Trophoblast cell (in vitro differentiated cells and primary cell): ENCODE results near the gene FAM174B.
A peak's percentile ranks its signal among the peaks of the same experiment; 100 is the strongest.

Experiments
- DNase-seq, 2 donors: peaks; one replicate each; pipeline ENCODE4 v3.0.0-alpha.2; 2016
- H2AFZ ChIP-seq: 2 replicates; pipeline ENCODE4 v1.6.1; 2013; ENCODE audit warnings: low read length, moderate library complexity, mild to moderate bottlenecking; ENCODE audit not compliant: insufficient read depth, poor library complexity
- H2AK5ac ChIP-seq: 2 replicates; pipeline ENCODE4 v1.6.1; 2013; ENCODE audit warnings: mild to moderate bottlenecking, low read length
- H2BK120ac ChIP-seq: 2 replicates; pipeline ENCODE4 v1.6.1; 2013; ENCODE audit warnings: low read length, mild to moderate bottlenecking, moderate library complexity; ENCODE audit not compliant: insufficient read depth, poor library complexity
- H2BK12ac ChIP-seq: 2 replicates; pipeline ENCODE4 v1.6.1; 2013; ENCODE audit warnings: mild to moderate bottlenecking, low read length, moderate library complexity
- H2BK5ac ChIP-seq: 2 replicates; pipeline ENCODE4 v1.6.1; 2013; ENCODE audit warnings: low read length, low read depth, moderate library complexity, mild to moderate bottlenecking; ENCODE audit not compliant: poor library complexity
- H3K14ac ChIP-seq: 2 replicates; pipeline ENCODE4 v1.6.1; 2013; ENCODE audit warnings: mild to moderate bottlenecking, low read length
- H3K18ac ChIP-seq: 2 replicates; pipeline ENCODE4 v1.6.1; 2013; ENCODE audit warnings: mild to moderate bottlenecking, low read length
- H3K23ac ChIP-seq: 2 replicates; pipeline ENCODE4 v1.6.1; 2013; ENCODE audit warnings: low read length
- H3K27ac ChIP-seq: 2 replicates; pipeline ENCODE4 v1.5.1; 2013; ENCODE audit warnings: low read depth, mild to moderate bottlenecking, inconsistent platforms, low read length, moderate library complexity
- H3K27me3 ChIP-seq: 2 replicates; pipeline ENCODE4 v1.6.1; 2013; ENCODE audit warnings: inconsistent platforms, mild to moderate bottlenecking, low read length, moderate library complexity; ENCODE audit not compliant: insufficient read depth
- H3K36me3 ChIP-seq, 2 experiments: 1 replicate in 1 of 2; 2 replicates in 1 of 2; pipeline ENCODE4 v1.6.1; 2013; ENCODE audit warnings: low read length in 2 of 2, mild to moderate bottlenecking in 2 of 2, moderate library complexity in 1 of 2; ENCODE audit not compliant: insufficient read depth in 2 of 2, control insufficient read depth in 1 of 2
- H3K4ac ChIP-seq: 2 replicates; pipeline ENCODE4 v1.6.1; 2013; ENCODE audit warnings: low read depth, mild to moderate bottlenecking, low read length, moderate library complexity
- H3K4me1 ChIP-seq, 2 experiments: 1 replicate in 1 of 2; 2 replicates in 1 of 2; pipeline ENCODE4 v1.6.1; 2013; ENCODE audit warnings: low read length in 2 of 2, mild to moderate bottlenecking in 2 of 2, moderate library complexity in 1 of 2; ENCODE audit not compliant: insufficient read depth in 2 of 2, control insufficient read depth in 1 of 2
- H3K4me2 ChIP-seq: 2 replicates; pipeline ENCODE4 v1.6.1; 2013; ENCODE audit warnings: inconsistent platforms, mild to moderate bottlenecking, low read length, moderate library complexity
- H3K4me3 ChIP-seq: 2 replicates; pipeline ENCODE4 v1.5.1; 2013; ENCODE audit warnings: mild to moderate bottlenecking, low read depth, low read length, inconsistent platforms
- H3K79me1 ChIP-seq: one replicate; pipeline ENCODE4 v1.6.1; 2013; ENCODE audit warnings: low read length
- H3K79me2 ChIP-seq: 2 replicates; pipeline ENCODE4 v1.6.1; 2013; ENCODE audit warnings: low read length, mild to moderate bottlenecking; ENCODE audit not compliant: control insufficient read depth, insufficient read depth, poor library complexity
- H3K9ac ChIP-seq: 2 replicates; pipeline ENCODE4 v1.6.1; 2013; ENCODE audit warnings: mild to moderate bottlenecking, low read length
- H3K9me3 ChIP-seq: 2 replicates; pipeline ENCODE4 v1.6.1; 2013; ENCODE audit warnings: low read depth, mild to moderate bottlenecking, control low read depth, inconsistent platforms, low read length; ENCODE audit not compliant: insufficient read depth
- H4K12ac ChIP-seq: 2 replicates; pipeline ENCODE4 v1.6.1; 2013; ENCODE audit warnings: low read depth, mild to moderate bottlenecking, low read length, moderate library complexity
- H4K8ac ChIP-seq: 2 replicates; pipeline ENCODE4 v1.6.1; 2013; ENCODE audit warnings: low read depth, mild to moderate bottlenecking, low read length, moderate library complexity
- H4K91ac ChIP-seq: one replicate; pipeline ENCODE4 v1.6.1; 2013; ENCODE audit warnings: low read depth, mild to moderate bottlenecking, low read length, moderate library complexity
- WGBS: extraction: QIAGEN DNeasy Blood & Tissue Kit; methylation state at CpG from one replicate; pipeline ENCODE4 v1.1.7; 2013; ENCODE audit warnings: missing lambda C conversion rate; ENCODE audit not compliant: insufficient read length, insufficient coverage; ENCODE audit errors: extremely low coverage; 5-methylcytosine and 5-hydroxymethylcytosine counted together

Gene FAM174B

DNA sequence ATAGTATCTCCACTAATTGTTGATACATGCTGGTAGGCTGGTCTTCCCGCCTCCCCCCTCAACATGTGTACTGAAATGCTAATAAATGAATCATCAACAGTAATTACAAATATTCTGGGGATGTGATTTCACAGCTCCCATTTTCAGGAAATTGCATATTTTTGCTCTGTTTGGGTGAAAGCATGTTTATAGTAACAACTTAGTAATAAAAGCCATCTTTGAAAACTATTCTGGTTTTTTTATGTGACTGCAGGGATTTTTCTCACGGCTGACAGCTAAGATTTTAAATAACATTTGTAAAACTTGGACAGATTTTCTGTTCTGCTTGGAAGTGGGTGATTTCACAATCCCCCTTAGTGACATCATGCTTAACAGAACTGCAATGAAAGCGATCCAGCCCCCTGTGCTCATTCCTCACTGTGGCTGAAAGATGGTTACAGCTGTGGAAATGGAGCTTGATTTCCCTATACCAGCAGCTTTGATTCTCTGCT, 25.6 kb upstream of the FAM174B start:
- H4K12ac ChIP-seq: no peak overlapping the region
- no peak overlapping the region for H3K23ac ChIP-seq
- no peak overlapping the region for H2BK5ac ChIP-seq
- H3K36me3 ChIP-seq: no peaks in the 10 kb centered on the region
- H3K9ac ChIP-seq: no peak overlapping the region
- no peak overlapping the region for H2AK5ac ChIP-seq
- no peak overlapping the region for H2BK12ac ChIP-seq
- H3K4ac ChIP-seq: no peak overlapping the region
- DNase-seq: peak; percentile 78 to 89
- H4K8ac ChIP-seq: no peak overlapping the region
- no peak overlapping the region for H3K14ac ChIP-seq
- H3K79me2 ChIP-seq: no peaks in the 10 kb centered on the region
- no peaks in the 10 kb centered on the region for H3K9me3 ChIP-seq
- no peak overlapping the region for H3K18ac ChIP-seq
- no peak overlapping the region for H2AFZ ChIP-seq
- H4K91ac ChIP-seq: no peak overlapping the region
- WGBS: no CpG with 5 or more reads among the region's 3 CpGs
- no peak overlapping the region for H3K4me2 ChIP-seq
- H3K4me1 ChIP-seq: no peaks in the 10 kb centered on the region
- H3K27me3 ChIP-seq: no peaks in the 10 kb centered on the region
- no peak overlapping the region for H3K27ac ChIP-seq
- H3K4me3 ChIP-seq: no peak overlapping the region
- H3K79me1 ChIP-seq: no peaks in the 10 kb centered on the region
- H2BK120ac ChIP-seq: no peak overlapping the region

DNA sequence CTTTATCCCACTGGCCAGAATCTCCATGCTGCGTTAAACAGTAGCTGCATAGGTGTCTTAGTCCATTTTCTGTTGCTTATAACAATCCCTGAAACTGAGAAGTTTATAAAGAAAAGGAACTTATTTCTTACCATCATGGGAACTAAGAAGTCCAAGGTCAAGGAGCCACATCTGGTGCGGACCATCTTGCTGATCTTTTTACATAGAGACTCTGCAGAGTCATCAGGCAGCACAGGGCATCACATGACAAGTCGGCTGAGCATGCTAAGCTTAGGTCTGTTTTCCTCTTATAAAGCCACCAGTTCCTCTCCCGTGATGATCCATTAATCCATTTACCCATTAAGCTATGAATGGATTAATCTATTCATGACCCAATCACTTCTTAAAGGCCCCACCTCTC, 22.4 kb upstream of the FAM174B start:
- Histone ChIP-seq H3K9ac (peak overlapping the region; percentile 38), H2BK5ac (no peak overlapping the region), H2BK120ac (no peak overlapping the region), H2AK5ac (no peak overlapping the region), H3K4ac (no peak overlapping the region), H3K14ac (no peak overlapping the region), H3K4me2 (no peak overlapping the region), H4K8ac (no peak overlapping the region), H3K18ac (no peak overlapping the region), H3K27ac (no peak overlapping the region), H2AFZ (no peak overlapping the region), H3K27me3 (no peaks in the 10 kb centered on the region), H3K79me1 (no peaks in the 10 kb centered on the region), H3K23ac (no peak overlapping the region), H4K91ac (no peak overlapping the region), H3K36me3 (no peaks in the 10 kb centered on the region), H2BK12ac (no peak overlapping the region), H3K4me1 (no peaks in the 10 kb centered on the region), H3K9me3 (no peaks in the 10 kb centered on the region), H4K12ac (no peak overlapping the region), H3K4me3 (no peak overlapping the region), H3K79me2 (no peaks in the 10 kb centered on the region)
- no peak for DNase-seq
- WGBS: no CpG with 5 or more reads among the region's 4 CpGs

DNA sequence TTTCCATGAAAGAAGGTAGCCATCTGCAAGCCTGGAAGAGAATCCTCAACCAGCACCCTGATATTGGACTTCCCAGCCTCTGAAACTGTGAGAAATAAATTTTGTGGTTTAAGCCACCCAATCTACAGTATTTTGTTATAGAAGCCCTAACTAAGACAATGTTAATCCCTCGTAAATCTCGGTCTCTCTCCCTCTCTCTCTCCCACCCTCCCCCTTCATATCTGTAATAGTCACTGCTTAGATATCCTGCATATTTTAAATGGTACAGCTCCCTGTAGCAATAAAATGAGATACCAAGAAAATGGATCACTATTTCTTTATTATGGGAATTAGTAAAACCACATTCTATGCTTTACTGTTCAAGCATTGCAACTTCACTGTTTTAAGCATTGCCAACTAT, 21.0 kb upstream of the FAM174B start:
- H3K36me3 ChIP-seq: no peaks in the 10 kb centered on the region
- no CpG with 5 or more reads among the region's 2 CpGs for WGBS
- no peak overlapping the region for H3K14ac ChIP-seq

DNA sequence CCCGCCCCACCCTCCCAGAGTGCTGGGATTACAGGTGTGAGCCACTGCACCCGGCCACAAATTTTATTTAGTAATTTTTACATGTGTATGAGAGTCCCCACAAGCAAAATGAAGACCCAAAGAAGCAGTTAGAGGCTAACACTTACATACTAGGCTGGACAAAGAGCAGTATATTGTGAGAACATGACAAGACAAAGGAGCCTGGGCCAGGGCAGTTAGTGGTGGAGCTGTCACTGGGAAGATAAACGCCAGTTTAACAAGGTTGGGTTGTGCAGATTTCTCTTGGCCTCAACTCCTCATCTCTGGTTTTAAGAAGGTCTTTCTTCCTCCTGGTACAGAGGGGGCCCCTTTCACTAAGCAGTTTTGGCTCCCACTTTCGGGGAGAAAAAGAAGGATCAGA, 19.9 kb upstream of the FAM174B start:
- Histone ChIP-seq H3K9me3 (no peaks in the 10 kb centered on the region), H2AFZ (no peak overlapping the region), H3K14ac (no peak overlapping the region), H4K12ac (no peak overlapping the region), H3K4ac (no peak overlapping the region), H3K4me1 (peaks cover 0 to 1% of the 10 kb centered on the region in 2 experiments), H3K27me3 (no peaks in the 10 kb centered on the region), H2BK12ac (no peak overlapping the region), H3K79me2 (no peaks in the 10 kb centered on the region), H3K27ac (no peak overlapping the region), H3K36me3 (no peaks in the 10 kb centered on the region), H2AK5ac (no peak overlapping the region), H3K9ac (no peak overlapping the region), H4K8ac (no peak overlapping the region), H3K4me3 (no peak overlapping the region), H2BK5ac (no peak overlapping the region), H3K4me2 (no peak overlapping the region), H3K18ac (no peak overlapping the region), H3K23ac (no peak overlapping the region), H3K79me1 (no peaks in the 10 kb centered on the region), H4K91ac (no peak overlapping the region), H2BK120ac (no peak overlapping the region)
- WGBS: no CpG with 5 or more reads among the region's 4 CpGs
- DNase-seq: no peak

More for the DNA sequence above, 21.0 kb upstream of the FAM174B start:
- Histone ChIP-seq H3K4ac (no peak overlapping the region), H3K9me3 (no peaks in the 10 kb centered on the region), H2AFZ (no peak overlapping the region), H3K27me3 (no peaks in the 10 kb centered on the region), H2BK5ac (no peak overlapping the region), H2BK120ac (no peak overlapping the region), H4K8ac (no peak overlapping the region), H3K18ac (no peak overlapping the region), H2AK5ac (no peak overlapping the region), H2BK12ac (no peak overlapping the region), H3K23ac (no peak overlapping the region), H4K12ac (no peak overlapping the region), H3K4me1 (no peaks in the 10 kb centered on the region), H3K9ac (no peak overlapping the region), H3K27ac (no peak overlapping the region), H3K79me2 (no peaks in the 10 kb centered on the region), H3K4me2 (no peak overlapping the region), H4K91ac (no peak overlapping the region), H3K79me1 (no peaks in the 10 kb centered on the region), H3K4me3 (no peak overlapping the region)
- DNase-seq: no peak
